ENCODE measurements around the gene C22orf39. TPM values are rescaled to one million over a fixed set of nuclear protein-coding genes. Genes with fewer than 3 reads are reported as not detected.

The C22orf39 gene
- total RNA-seq, 1 experiment from 2014 or later, result 15.1 TPM

- DNase-seq (ENCODE audit: low spot score), result no peak
Observed at GRCh38 chr22:19400881-19401280, 46.6 kb downstream of the C22orf39 start.

GRCh38 chr22:19398652-19399051 is 48.9 kb downstream of the C22orf39 start:
- no peak for DNase-seq (ENCODE audit: low spot score)

- no peak for DNase-seq (ENCODE audit: low spot score)
Observed at GRCh38 chr22:19398206-19398605, 49.3 kb downstream of the C22orf39 start.

GRCh38 chr22:19397734-19398104 is 49.8 kb downstream of the C22orf39 start:
- DNase-seq (ENCODE audit: low spot score), result no peak

- no peak for DNase-seq (ENCODE audit: low spot score)
Observed at GRCh38 chr22:19396934-19397733, 50.4 kb downstream of the C22orf39 start.

- no peak for DNase-seq (ENCODE audit: low spot score)
Observed at GRCh38 chr22:19396561-19396933, 51.0 kb downstream of the C22orf39 start.

- no peak for DNase-seq (ENCODE audit: low spot score)
Observed at GRCh38 chr22:19395276-19395675, 52.2 kb downstream of the C22orf39 start.

GRCh38 chr22:19394274-19395050 is 53.0 kb downstream of the C22orf39 start:
- DNase-seq (ENCODE audit: low spot score), result no peak

GRCh38 chr22:19393704-19394103 is 53.8 kb downstream of the C22orf39 start:
- no peak for DNase-seq (ENCODE audit: low spot score)

Other genes with a start within 250 kb of the C22orf39 start
- gene CLTCL1, start 156.0 kb downstream of the C22orf39 start, total RNA-seq (2014; rRNA removed; shearing (Covaris generic)), result 2.7 and 3.4 TPM in 2 replicates
- 11.7 and 13.2 TPM in 2 replicates for gene HIRA, start 16.0 kb downstream of the C22orf39 start, total RNA-seq (2014; rRNA removed; shearing (Covaris generic))
- 30.7 and 45.7 TPM in 2 replicates for gene MRPL40, start 15.2 kb downstream of the C22orf39 start, total RNA-seq (2014; rRNA removed; shearing (Covaris generic))
- gene UFD1, start 31.5 kb upstream of the C22orf39 start, total RNA-seq (2014; rRNA removed; shearing (Covaris generic)), result 64.8 and 73.0 TPM in 2 replicates
- gene CDC45, start 32.2 kb upstream of the C22orf39 start, total RNA-seq (2014; rRNA removed; shearing (Covaris generic)), result 26.7 and 45.7 TPM in 2 replicates
- gene CLDN5, start 76.7 kb upstream of the C22orf39 start, total RNA-seq (2014; rRNA removed; shearing (Covaris generic)), result not detected in 2 replicates